ENCODE results near the gene MANEA.

Gene MANEA

DNA sequence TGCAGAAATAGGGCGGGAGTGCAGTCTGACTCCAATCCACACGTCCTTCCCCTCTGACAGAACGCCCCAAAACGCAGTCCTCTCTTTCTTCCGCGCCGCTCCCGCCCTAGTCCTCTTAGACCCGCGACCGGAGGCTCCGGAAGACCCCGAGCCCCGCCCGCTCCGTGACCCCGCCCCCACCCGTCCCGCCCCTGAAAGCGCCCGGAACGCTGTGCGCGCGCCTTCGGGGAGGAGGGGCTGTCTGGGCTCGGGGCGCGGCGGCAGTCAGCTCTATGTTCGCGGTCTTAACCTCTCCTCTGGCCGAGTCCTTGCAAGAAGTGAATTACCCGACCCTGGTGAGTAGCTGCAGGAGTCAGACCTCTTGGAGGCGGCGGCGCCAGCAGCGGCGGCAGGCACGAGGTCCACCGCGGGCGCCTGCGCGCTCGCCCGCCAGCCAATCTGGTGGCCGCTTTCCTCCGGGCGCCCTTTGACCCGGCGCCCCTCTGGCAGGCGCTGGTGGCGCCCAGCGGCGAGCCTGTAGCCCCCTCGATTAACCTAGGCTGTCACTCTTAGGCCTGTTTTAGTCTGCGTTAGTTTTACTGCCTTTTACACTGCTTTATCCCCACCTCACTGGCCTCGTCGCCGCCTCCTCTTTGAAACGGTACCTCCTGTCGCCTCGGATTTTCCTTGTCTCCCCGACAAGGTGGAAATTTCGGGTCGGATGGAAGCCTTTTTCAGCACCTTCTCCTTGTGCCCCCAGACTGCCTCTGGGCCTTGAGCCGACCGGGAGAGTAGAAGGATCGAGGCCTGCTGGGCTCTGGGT, at the start of gene MANEA:
TSS of gene MANEA (plus strand) at position 232 of the 802 bp plus-strand sequence. CDS start 8,905 bp downstream, outside the sequence.
- peak within 1 kb of the TSS; percentile 96 for H3K27ac ChIP-seq
- TF ChIP-seq, protein P1, sequence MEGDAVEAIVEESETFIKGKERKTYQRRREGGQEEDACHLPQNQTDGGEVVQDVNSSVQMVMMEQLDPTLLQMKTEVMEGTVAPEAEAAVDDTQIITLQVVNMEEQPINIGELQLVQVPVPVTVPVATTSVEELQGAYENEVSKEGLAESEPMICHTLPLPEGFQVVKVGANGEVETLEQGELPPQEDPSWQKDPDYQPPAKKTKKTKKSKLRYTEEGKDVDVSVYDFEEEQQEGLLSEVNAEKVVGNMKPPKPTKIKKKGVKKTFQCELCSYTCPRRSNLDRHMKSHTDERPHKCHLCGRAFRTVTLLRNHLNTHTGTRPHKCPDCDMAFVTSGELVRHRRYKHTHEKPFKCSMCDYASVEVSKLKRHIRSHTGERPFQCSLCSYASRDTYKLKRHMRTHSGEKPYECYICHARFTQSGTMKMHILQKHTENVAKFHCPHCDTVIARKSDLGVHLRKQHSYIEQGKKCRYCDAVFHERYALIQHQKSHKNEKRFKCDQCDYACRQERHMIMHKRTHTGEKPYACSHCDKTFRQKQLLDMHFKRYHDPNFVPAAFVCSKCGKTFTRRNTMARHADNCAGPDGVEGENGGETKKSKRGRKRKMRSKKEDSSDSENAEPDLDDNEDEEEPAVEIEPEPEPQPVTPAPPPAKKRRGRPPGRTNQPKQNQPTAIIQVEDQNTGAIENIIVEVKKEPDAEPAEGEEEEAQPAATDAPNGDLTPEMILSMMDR (IDR thresholded peaks at IDR 0.05), result no peak
- TF ChIP-seq ZFX (IDR thresholded peaks at IDR 0.05; ENCODE audit: borderline replicate concordance), result no peak

GRCh38 chr6:95529762-95530161, 47.6 kb upstream of the MANEA start:
- TF ChIP-seq, protein P1 (IDR thresholded peaks at IDR 0.05), result no peak
- no peak for TF ChIP-seq ZFX (IDR thresholded peaks at IDR 0.05; ENCODE audit: borderline replicate concordance)
- H3K27ac ChIP-seq, result no peak overlapping the region

DNA sequence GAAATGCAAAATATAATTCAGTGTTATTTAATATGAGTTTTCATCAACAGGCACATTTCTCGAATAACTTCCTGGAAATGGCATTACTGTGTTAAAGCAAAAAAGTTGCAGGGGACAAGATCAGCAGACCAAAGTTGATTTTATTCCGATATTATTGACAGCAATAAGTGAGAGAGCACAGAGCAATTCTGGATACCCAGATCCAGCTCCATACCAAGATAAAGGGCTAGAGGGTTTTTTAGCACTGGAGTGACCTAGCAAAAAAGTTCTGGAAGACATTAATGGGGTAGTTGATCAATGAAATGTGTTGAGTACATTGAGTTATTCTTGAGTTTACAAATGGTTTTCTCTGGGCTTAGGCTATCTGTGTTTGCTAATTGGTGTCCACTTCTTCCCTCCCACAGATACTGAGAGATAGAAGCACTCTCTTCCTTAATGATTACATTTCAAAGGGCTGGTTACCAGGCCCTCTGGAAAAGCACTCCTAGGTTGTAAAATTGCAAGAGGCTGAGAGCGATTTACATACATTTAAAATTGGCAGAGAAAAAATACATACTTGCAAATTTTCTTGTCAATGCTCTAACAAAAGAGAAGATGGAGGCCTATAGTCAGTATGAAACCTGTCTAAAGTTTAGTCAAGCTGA, 47.0 kb upstream of the MANEA start:
- TF ChIP-seq, protein P1 (IDR thresholded peaks at IDR 0.05), result no peak
- no peak for TF ChIP-seq ZFX (IDR thresholded peaks at IDR 0.05; ENCODE audit: borderline replicate concordance)
- H3K27ac ChIP-seq, result no peak overlapping the region

DNA sequence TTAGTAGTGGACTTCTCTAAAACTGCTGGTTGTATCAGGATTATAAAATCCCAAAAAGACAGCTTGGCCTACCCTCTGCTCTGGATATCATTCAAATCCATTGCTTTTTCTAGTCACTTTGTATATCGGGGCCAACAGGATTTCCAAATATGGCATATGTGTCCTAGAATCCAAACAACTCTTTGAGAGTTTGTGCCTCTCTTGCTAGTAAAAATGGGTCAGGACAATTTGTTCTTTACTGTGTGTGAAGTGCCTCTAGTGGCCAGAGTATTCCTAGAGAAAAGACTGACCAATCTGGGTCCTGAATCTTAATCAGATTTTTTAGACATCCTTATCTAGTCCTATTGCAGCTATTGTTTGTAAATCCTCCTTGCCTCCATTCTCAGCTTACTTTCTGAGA, 33.5 kb upstream of the MANEA start:
- H3K27ac ChIP-seq, result no peak overlapping the region
- TF ChIP-seq ZFX (IDR thresholded peaks at IDR 0.05; ENCODE audit: borderline replicate concordance), result no peak
- TF ChIP-seq, protein P1 (IDR thresholded peaks at IDR 0.05), result peak; percentile 45

DNA sequence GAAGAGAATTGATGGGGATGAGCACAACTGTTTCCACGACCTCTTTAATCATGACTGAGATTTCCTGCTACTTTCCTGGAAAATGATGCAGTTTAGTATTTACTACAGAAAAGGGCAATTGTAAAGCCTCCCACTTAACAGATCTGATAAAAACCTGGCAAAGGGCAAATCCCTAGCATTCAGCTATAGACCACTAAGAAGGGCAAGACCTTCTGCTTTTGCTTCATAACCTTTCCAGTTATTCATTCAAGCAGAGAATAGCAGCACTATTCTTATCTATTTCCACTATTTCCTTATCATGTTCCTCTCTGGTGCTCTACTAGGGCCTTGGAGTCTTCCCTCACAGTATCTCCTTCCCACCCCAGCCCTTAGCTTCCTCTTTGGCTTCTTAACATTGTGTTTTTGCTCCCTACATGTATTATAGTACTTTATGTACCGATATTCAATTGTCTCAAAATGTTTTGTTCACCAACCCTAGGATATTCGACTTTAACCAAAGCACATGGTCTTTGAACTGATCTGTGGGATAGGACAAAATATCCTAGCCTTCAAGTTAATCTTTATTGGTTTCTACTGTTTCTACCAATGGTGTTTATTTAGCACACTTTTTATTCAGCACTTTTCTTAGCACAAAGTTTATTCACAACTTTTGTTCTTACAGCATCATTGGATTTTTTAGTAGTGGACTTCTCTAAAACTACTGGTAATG, 32.7 kb upstream of the MANEA start:
- TF ChIP-seq, protein P1 (IDR thresholded peaks at IDR 0.05), result no peak
- no peak for TF ChIP-seq ZFX (IDR thresholded peaks at IDR 0.05; ENCODE audit: borderline replicate concordance)
- no peak overlapping the region for H3K27ac ChIP-seq

DNA sequence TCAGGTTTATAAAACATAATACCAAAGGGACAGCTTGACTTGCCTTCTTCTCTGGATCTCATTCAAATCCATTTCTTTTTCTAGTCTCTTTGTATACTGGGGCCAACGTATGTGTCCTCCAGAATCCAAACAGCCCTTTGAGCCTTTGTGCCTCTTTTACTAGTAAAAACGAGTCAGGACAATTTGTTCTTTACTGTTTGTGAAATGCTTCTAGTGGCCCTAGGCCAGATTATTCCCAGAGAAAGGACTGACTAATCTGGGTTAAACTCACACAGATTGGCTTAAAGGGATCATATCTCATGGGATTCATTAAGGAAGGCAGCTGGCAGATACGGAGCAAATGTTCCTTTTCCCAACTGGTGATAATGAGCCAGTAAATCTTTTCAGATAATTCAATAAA, 32.1 kb upstream of the MANEA start:
- no peak for TF ChIP-seq ZFX (IDR thresholded peaks at IDR 0.05; ENCODE audit: borderline replicate concordance)
- TF ChIP-seq, protein P1 (IDR thresholded peaks at IDR 0.05), result no peak

More for the DNA sequence above, 32.1 kb upstream of the MANEA start:
- H3K27ac ChIP-seq, result no peak overlapping the region
